ENCODE results near the gene EXOC4.

EXOC4 gene

GRCh38 chr7:133780912-133781311, 528.0 kb downstream of the EXOC4 start:
- DNase-seq (ENCODE audit: low read depth in 1 of 2, low spot score in 1 of 2) = no peak

GRCh38 chr7:133781486-133782090, 528.7 kb downstream of the EXOC4 start:
- no peak for DNase-seq (ENCODE audit: low read depth in 1 of 2, low spot score in 1 of 2)

- no peak for DNase-seq (ENCODE audit: low read depth in 1 of 2, low spot score in 1 of 2)
Observed at GRCh38 chr7:133782470-133782869, 529.6 kb downstream of the EXOC4 start.

GRCh38 chr7:133783276-133783675, 530.4 kb downstream of the EXOC4 start:
- no peak for DNase-seq (ENCODE audit: low read depth in 1 of 2, low spot score in 1 of 2)

- no peak for DNase-seq (ENCODE audit: low read depth in 1 of 2, low spot score in 1 of 2)
Observed at GRCh38 chr7:133784486-133785001, 531.7 kb downstream of the EXOC4 start.

GRCh38 chr7:133786401-133786937, 533.6 kb downstream of the EXOC4 start:
- DNase-seq (ENCODE audit: low read depth in 1 of 2, low spot score in 1 of 2) = no peak

- DNase-seq (ENCODE audit: low read depth in 1 of 2, low spot score in 1 of 2) = no peak
Observed at GRCh38 chr7:133789974-133790373, 537.1 kb downstream of the EXOC4 start.

GRCh38 chr7:133790911-133791310, 538.0 kb downstream of the EXOC4 start:
- no peak for DNase-seq (ENCODE audit: low read depth in 1 of 2, low spot score in 1 of 2)

GRCh38 chr7:133794479-133794878, 541.6 kb downstream of the EXOC4 start:
- DNase-seq (ENCODE audit: low read depth in 1 of 2, low spot score in 1 of 2) = no peak

- no peak for DNase-seq (ENCODE audit: low read depth in 1 of 2, low spot score in 1 of 2)
Observed at GRCh38 chr7:133795068-133795665, 542.3 kb downstream of the EXOC4 start.

GRCh38 chr7:133796782-133797745, 544.2 kb downstream of the EXOC4 start:
- DNase-seq (ENCODE audit: low read depth in 1 of 2, low spot score in 1 of 2) = no peak

- no peak for DNase-seq (ENCODE audit: low read depth in 1 of 2, low spot score in 1 of 2)
Observed at GRCh38 chr7:133797818-133798520, 545.1 kb downstream of the EXOC4 start.

- DNase-seq (ENCODE audit: low read depth in 1 of 2, low spot score in 1 of 2) = no peak
Observed at GRCh38 chr7:133801341-133801740, 548.5 kb downstream of the EXOC4 start.

GRCh38 chr7:133804127-133804526, 551.2 kb downstream of the EXOC4 start:
- DNase-seq (ENCODE audit: low read depth in 1 of 2, low spot score in 1 of 2) = no peak

- no peak for DNase-seq (ENCODE audit: low read depth in 1 of 2, low spot score in 1 of 2)
Observed at GRCh38 chr7:133805426-133805825, 552.5 kb downstream of the EXOC4 start.

- DNase-seq (ENCODE audit: low read depth in 1 of 2, low spot score in 1 of 2) = no peak
Observed at GRCh38 chr7:133807624-133808492, 555.0 kb downstream of the EXOC4 start.

GRCh38 chr7:133808493-133808866, 555.6 kb downstream of the EXOC4 start:
- DNase-seq (ENCODE audit: low read depth in 1 of 2, low spot score in 1 of 2) = no peak

GRCh38 chr7:133812877-133813276, 560.0 kb downstream of the EXOC4 start:
- DNase-seq (ENCODE audit: low read depth in 1 of 2, low spot score in 1 of 2) = no peak

- no peak for DNase-seq (ENCODE audit: low read depth in 1 of 2, low spot score in 1 of 2)
Observed at GRCh38 chr7:133815611-133816210, 562.8 kb downstream of the EXOC4 start.

- no peak for DNase-seq (ENCODE audit: low read depth in 1 of 2, low spot score in 1 of 2)
Observed at GRCh38 chr7:133819695-133820094, 566.8 kb downstream of the EXOC4 start.

All from activated CD4-positive, alpha-beta T cell treated with anti-CD3 and anti-CD28 coated beads, Interleukin-2, amount 50 U/mL, for 24 hours (primary cell).